ENCODE measurements around the gene SNF8.

DNA sequence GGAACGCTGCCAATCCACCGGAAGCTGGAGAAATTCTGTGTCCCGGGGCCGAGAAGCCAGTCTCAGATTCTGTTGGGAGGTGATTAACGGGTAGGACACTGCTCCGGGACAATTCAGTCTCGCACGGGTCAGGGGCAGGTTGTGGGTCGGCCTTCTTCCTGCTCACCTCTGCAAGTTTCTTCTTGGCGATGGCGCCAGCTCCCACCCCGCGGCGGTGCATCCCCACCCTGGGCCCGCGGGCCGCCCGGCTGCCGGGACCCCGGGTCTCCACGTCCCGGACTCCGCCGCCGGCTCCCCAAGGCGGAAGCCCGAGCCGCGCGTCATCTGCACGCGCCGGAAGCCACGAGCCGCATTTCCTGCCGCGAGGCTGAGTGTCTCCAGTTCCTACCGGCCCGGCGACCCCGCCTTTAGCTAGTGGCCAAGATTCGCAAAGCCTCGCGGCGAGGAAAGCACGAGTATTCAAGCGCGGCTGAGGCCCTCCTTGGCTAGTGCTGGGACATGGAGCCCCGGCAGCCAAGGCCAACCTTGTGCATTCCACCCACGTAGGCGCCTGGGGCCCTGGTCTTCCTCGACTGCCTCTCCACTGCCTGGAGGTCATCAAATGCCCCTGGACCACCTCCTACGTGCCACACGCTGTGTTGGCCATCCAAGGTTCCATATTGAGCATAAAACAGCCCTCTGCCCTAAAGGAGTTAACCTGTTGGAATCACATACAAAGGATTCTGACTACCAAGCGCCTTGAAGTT lies at the start of gene SNF8:
- TF ChIP-seq, protein P1, sequence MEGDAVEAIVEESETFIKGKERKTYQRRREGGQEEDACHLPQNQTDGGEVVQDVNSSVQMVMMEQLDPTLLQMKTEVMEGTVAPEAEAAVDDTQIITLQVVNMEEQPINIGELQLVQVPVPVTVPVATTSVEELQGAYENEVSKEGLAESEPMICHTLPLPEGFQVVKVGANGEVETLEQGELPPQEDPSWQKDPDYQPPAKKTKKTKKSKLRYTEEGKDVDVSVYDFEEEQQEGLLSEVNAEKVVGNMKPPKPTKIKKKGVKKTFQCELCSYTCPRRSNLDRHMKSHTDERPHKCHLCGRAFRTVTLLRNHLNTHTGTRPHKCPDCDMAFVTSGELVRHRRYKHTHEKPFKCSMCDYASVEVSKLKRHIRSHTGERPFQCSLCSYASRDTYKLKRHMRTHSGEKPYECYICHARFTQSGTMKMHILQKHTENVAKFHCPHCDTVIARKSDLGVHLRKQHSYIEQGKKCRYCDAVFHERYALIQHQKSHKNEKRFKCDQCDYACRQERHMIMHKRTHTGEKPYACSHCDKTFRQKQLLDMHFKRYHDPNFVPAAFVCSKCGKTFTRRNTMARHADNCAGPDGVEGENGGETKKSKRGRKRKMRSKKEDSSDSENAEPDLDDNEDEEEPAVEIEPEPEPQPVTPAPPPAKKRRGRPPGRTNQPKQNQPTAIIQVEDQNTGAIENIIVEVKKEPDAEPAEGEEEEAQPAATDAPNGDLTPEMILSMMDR (optimal IDR thresholded peaks at IDR 0.05 in 1 of 3, IDR thresholded peaks at IDR 0.05 in 1 of 3, conservative IDR thresholded peaks at IDR 0.05 in 1 of 3; ENCODE audit: extremely low read depth in 1 of 3, insufficient read depth in 2 of 3, low read length in 3 of 3): no peak
- TF ChIP-seq EZH2 (IDR thresholded peaks at IDR 0.05; ENCODE audit: low read length): no peak

Data from keratinocyte (primary cell).